Muscle of back (tissue), 11 donors: ENCODE measurements around the gene PRKCE. TPM values are rescaled to one million over a fixed set of nuclear protein-coding genes. Genes with fewer than 3 reads are reported as not detected.

ENCODE experiments used
- DNase-seq, 3 donors: peaks; one replicate each; pipeline versions ENCODE4 v3.0.0 to v3.0.0-alpha.2; 2013
- polyA plus RNA-seq, 10 donors: library from polyadenylated mRNA; unstranded; fragments of 120-200 nt; gene quantifications; one replicate each; pipeline ENCODE4 v1.2.1, GENCODE V29; 2013; ENCODE audit not compliant: insufficient read length in 10 of 10

PRKCE gene
- polyA plus RNA-seq, 10 donors, result 4.6 to 7.8 (median 6.1) TPM

DNA sequence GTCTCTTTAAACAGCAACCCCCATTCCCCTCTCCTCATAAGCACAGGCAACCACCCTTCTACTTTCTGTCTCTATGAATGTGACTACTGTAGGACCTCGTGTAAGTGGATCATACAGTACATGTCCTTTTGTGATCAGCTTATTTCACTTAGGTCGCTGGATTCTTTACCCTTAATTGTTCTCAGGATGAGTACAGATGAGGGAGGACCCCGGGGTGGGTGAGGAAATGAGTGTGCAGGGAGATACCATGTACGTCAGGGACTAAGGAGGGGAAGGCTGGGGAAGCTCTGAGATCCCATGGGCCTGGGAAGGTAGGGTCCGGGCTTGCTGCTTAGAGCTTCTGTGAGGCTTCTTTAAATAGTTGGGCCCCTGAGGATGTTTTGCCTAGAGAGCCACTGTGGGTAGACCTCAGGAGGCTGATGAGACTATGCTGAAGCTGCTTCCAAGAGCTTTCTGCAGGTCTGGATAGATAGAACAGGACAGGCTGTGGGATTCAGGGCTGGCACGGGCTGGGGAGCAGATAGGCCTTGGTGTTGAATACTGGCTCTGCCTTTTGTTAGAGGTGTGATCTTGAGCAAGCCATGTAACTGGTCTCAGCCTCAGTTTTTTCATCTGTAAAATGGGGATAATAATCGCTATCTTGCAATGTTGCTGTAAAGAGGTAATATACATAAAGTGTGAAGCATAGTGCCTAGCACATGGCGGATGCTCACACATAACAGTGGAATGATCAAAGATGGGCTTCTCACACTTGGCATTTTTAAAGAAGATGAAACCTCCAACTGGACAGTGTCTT lies 155.3 kb downstream of the PRKCE start:
- no peak for DNase-seq

DNA sequence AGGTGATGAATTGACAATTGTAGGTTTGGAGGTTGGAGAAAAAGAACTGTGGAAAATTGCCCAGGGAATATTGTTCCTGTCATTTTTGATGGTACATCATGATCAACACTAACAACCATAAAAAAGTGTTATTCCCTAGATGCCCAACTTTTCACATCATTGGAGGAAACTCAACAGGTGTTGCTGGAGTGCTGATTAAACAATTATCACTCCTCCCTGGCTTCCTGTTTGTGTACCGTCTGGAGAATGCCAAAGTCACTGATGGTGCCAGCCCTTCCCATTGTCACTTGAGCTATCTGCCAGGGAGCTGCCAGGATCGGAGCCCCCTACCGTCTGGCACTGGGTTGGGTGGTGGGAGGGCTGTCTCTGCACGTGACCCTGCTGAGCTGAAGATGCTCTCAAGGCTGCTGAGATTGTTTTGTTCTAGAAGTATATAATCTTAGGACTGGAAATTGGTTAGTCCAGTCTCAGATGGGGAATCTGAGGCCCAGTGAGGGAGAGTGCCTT lies 156.9 kb downstream of the PRKCE start:
- DNase-seq, result no peak

DNA sequence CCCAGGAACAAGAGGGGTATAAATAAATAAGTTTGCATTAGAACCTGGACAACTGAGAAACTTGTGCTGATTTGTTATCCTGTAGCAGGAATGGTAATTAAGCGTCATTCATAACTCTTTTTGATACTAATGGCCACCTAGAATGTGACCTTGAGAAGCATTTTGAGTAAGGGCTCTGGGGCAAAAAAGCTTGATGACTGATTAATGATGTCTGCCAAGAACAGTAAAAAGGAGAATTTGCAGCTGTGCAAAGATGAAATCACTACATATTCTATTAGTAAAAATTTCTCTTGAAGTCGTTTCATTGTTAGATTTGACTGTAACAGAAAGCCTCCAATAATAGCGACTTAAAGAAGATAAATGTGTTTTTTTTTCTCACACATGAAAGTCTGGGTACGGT lies 157.7 kb downstream of the PRKCE start:
- no peak for DNase-seq

DNA sequence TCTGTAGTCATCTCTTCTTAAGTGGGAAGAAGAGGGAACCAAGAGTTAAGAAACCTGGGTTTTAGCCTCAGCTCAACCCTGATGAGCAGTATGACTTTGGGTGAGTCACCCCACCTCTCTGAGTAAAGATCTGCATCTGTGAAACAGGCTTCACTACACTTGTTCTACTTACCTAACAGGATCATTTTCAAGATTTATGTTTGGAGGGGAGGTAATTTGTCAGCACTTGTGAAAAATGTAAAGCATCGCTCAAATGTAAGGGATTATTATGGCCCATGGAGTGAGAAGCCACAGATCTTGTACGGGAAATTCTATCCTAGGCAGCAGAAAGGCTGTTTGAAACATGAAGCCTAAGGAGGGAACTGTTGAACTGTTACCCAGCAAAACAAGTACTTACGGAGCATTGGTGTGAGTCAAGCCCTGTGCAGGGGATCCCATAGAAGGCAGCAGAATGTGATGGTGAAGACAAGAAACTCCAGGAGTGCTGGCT lies 160.6 kb downstream of the PRKCE start:
- peak in 1 of 3 donors; percentile 58 for DNase-seq

DNA sequence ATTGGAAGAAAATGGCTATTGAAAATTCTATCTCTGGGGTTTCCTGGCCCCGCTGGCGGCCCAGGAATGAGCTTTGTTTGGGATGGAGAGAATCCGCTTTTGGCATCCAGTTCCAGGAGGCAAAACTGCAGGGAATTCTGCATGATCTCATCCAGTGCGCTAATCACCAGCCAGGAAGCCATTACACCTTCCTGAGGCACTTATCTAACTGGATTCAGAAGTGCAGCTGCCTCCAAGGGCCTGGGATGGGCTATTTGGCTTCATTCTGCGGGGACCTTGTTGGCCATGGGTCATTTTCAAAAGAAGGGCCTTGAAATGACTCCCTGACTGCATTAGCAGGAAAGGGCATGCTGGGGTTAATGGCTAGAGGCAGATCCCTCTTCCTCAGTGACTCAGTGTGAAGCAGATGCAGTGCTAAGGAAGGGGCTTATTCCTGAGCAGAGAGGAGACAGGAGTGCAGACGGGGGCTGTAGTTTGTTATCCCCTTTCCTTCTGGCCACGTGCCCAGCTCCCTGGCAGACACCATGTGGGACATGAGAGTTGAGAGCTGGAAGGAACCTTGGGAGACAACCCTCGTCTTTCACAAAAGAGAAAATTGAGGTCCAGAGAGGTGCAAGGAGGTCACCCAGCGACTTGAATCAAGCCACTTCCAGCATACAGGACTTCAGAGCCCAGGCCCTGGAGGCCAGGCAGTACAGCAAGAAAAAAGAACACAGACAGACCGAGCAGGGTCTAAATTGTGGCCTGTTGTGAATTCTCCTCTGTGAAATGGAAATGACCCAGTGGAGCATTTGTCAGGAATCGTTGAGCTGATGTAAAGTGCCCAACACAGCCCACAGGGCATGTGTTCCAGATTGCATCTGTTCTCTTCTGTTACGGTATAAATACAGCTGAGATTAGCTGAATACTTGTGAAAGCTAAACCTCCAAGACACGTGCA lies 161.8 kb downstream of the PRKCE start:
- DNase-seq, result peak; percentile 47 to 87 (median 70)

DNA sequence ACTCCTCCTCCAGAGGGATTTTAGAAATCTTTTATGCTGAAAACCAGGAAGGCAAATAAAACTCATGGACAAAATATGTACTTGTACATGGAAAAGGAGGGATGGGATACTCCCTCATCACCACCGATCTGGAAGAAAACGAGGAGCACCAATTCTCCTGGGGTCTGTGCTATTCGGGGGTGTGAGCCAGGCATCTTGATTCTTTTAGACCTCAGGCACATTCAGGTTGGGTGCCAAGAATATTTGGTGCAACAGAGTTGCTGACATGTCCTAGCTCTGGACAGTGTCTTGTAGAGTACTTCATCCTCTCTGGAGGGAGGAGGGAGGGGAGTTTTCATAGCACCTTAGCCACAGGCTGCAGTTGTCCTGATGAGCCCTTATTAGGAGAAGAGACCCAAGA lies 163.0 kb downstream of the PRKCE start:
- DNase-seq, result peak in 1 of 3 donors; percentile 63

DNA sequence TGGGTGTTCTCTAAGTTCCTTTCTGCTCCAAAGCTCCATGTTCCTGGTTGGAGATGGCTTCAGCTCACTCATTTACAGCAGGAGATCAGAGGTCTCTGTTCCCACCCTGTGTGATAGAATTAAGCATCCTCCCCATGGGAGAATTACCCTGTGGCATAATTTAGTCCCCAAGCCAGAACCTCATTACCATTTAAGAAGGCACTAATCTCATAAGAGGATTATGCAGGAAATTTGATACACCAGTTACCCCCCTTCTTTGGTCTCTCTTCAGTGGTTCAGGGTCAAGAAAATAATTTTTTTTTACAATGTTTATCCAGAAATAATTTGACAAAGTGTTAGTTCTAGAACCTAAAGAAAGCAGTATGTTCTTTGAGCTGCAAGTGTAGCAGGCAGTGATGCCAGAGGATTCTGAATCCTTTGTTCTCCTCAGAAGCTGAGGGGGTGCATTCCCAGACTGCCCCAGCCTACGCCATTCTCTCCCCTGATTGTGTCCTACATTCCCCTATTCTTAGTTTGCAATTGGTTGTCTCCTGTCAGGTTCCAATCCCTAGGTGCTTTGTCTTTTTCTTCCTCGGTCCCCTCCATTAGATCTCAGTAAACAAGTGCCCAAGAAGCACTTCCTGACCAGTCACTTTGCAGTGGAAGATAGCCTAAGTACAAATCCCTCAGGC lies 163.6 kb downstream of the PRKCE start:
- no peak for DNase-seq

DNA sequence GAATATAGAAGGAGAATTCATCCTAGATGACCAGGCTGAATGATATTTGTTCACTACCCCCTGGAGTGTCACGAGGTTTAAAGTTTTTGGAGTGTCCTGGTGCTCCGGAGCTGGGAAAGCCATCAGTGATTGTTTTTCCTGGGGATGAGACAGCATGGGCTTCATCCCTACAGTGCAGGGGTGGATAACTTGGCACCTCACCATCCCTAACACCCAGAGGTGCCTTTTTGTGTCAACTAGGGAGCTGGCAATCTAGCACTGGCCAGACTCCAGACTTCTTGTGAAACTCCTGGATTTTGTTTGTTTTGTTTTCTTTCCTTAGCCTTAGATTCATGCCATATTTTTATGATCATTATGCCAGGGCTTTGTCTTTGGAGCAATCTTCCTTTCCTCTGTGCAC lies 164.8 kb downstream of the PRKCE start:
- DNase-seq, result no peak

DNA sequence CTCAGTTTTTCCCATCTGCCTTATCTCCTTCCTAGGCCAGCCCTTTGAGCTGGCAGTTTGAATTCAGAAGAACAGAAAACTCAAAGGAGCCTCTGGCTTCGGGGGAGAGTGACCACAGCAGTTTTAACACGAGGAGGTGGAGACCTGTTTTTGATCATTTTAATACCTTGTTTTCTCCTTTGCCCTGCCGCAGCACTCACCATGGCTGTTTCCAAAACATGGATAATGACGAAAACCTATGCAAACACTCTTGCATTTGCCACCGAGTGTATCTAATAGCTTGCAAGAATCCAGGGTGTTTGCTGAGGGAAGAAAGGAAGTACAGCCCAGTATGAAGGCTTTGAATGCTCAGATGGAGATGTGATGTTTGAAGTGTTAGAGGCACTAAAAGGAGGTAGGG lies 167.1 kb downstream of the PRKCE start:
- DNase-seq, result no peak

DNA sequence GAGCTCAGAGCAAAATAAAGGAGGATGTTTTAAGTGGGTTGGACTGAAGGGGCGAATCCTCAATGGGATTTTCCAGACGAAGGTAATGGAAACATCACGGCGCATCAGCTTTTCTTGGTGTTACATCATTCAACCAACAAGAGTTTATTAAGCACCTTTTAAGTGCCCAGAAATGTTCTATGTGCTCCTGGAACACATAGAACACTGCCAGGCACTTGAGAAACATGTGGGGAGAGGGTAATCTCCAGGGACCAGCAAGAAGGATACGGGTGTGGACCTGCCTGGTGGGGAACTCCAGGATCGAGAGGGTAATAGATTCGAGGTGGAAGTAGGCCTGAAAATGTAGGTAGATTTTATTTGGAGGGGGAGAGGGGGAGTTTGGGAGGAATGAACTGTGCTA lies 168.6 kb downstream of the PRKCE start:
- DNase-seq, result no peak

DNA sequence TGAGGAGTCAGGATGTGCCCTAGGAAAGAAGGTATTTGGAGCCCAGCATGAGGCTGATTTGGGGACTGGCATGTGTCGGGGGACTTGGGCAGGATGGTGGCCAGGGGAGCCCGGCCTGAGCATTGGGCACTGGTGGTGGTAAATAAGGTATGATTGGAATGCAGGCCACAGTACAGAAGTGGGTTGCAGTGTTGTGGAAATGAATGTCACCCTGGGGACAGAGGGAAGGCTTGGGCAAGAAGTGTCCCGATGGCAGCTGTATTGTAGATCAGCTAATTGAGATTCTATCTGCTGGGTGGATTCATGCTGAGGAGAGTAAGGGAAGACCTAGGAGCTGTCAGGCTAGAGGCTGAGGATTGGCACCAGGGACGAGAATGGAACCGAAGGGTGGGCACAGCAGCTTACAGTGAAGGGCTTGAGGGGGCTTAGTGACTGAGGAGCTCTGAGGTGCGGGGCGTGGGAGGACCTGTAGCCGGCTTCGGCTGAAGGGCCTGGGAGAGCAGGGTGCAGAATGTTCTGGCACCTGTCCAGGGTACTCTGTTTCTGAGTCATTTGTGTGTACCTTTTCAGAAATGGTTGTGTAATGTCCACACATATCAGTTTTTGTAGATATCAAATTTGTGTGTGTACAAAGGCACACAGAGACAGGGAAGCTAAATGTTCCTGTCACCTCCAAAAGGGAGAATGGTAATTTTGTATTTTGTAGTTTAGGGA lies 170.2 kb downstream of the PRKCE start:
- no peak for DNase-seq

DNA sequence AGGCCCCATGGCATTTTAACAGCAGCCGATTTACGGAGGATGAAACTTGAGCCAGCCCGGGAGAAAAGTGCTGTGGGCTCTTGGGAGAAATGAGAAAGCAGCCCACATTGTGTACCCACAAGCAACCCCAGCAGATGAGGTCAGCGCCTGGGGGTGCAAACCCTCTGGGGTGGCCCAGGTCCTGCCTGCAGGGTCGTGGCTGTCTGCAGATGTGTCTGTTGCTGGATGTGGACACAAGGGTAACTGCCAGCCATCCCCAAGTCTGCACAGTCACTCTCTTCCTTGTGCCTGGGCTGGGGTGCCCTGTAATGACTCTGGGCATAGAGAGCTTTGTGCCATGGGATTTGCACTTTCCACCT lies 170.8 kb downstream of the PRKCE start:
- DNase-seq, result no peak

DNA sequence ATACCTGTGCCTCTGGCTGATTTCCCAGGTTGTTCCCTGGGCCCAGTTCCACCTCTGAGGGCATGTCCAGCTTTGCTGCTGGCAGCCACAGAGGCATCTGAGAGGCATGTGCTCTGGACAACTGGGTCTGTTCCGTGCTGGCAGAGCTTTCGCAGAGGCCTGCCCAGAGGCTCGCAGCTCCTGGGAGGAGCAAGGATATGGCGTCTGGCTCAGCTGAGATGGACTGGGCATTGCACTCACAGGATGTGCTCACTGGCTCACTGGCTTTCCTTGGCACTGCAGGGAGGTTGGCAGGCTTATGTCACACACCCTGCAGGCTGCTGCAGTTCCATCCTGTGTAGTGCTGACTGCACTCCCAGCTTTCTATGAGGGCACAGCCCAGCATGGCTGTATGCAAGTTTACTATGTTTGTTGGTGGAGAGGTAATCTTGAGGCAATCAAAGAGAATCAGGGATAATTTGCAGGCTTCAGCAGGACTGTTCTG lies 172.3 kb downstream of the PRKCE start:
- peak; percentile 38 to 74 (median 66) for DNase-seq

DNA sequence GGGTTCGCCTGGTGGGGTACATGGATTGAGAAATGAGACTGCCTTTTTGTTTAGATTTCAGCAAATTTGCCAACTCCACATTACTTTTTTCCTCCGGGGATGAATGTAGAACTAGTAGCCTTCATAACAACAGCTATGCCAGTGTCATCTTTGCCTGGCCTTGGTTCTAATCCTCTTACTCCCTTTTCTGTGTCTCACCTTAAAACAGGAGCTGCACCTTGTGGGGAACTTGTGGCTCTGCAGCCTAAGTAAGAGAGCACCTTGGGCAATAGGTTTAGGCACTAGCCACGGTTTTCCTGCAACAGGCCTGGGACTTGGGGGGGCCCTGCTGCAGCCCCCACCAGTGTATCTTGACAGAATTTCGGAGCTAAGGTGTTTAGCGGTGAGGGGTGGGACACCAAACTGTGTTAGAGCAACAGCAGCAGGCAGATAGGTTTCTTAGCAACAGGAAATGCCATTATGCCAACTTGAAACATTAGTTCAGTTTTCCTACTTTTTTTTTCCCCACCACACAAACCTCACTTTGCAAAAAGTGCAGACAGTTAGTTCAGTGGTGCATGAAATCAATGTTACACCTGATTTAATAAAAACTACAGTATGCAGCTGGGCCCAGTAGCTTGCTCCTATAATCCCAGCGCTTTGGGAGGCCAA lies 173.7 kb downstream of the PRKCE start:
- DNase-seq, result no peak

DNA sequence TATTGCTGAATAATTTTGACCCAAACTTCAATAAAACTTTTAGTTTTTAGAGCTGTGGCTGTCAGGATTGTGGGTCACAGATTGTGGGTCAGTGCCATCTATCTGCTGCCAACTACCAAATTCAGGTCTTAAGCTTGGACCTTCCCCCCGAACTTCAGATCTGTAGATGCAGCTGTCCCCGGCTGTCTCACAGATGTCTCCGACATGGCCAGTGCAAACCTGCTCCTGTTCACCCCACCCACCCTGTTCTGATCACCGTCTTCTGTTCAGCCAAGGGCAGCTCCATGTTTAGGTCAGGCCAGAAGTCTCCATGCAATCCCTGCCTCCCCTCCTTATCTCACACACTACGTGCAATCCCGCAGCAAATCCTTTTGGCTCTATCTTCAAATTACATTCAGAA lies 175.0 kb downstream of the PRKCE start:
- peak in 1 of 3 donors; percentile 49 for DNase-seq

DNA sequence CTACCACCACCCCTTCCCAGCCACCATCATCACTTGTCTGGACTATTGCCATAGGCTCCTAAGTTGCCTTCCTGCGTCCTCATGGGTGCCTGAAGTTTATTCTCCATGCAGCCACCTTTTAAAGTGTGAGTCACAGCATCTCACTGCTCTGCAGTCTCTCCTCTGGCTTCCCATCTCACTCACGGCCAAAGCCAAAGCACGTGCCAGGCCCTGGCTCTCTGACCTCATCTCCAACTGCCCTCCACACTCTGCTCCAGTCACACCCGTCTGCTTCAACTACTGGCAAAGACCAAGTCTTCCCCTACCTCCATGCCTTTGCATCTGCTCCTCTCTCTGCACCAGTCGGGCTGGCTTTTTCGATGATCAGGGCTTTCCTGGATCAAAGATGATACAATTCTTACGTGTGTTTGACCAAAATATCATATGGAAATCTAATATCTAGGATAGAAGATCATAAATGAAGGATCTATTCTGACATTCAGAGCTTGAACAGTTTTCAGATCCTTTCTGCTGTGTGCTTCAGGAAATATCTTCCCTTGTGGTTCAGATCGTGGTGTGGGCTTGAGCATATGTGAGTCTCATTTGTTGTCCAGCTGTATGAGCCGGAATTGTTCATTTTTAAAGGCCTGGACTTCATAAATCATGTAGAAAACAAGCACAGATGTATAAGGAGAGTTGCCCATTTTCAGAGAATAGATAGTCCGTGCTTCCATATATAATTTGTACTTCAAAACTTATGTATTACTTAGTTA lies 175.6 kb downstream of the PRKCE start:
- peak; percentile 34 to 81 (median 43) for DNase-seq

DNA sequence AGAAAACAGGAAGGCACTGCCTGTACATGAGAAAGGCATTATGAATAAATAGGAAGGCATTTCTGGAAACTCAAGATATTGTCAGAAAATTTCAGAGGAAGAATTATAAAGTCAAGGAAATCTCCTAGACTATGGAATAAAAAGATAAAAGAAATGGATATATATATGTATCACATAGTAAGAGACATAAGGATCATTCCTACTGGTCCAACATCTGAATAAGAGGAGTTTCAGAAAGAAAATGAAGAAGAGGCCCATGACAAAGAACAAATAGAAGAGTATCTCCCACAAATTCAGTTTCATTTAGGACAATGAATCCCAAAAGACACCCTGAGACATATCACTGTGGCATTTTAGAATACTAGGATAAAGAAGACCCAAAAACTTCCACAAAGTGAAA lies 178.8 kb downstream of the PRKCE start:
- DNase-seq, result no peak

DNA sequence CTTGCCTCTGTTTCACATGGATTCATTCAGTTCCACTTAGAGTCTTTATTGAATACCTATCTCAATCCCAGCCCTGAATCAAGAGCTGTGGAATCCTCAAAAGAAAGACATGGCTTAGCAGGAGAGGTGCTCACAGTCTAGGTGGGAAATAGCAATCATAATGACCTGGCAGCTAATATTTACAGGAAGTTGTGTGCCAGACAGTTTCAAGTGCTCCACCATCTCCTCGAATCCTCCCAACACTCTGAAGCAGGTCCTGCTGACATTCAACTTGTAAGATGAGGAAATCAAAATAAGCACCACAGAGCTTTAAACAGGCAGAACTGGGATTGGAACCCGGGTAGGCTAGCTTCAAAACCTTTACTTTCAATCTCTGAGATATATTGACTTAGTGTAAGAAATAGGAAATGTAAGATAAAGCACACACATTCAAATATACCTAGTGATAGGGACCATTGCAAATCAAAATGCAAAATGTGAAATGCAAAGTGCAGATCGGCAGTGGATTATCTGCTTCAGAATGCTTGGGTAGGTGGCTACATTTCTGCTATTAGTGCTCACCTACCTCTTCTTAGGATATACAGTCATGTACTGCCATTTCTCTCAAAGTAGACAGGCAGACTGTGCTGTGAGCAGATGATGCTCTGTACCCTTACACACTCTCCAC lies 182.0 kb downstream of the PRKCE start:
- no peak for DNase-seq

DNA sequence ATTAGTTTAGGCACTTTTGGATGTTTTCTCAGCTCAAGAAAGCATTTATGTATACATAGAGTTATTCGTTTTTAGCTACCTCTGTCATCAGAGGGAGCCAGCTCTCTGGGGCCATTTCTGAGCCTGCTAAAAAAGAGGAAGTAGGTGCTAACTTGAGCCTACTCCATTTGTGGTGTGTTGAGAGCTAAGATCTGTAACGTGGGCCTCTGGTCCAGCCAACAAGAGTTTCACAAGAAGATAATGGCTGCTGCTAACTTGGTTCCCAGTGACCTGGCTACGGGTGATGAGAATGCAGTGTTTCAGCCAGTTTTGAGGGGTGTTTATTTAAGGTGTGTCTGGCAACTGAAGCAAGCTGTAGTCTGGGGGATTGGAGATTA lies 182.5 kb downstream of the PRKCE start:
- DNase-seq, result no peak
